ENCODE measurements around the gene TTC39A.
"Not testable (repeated sequence)": the region's sequence is repeated elsewhere in the genome, so short reads cannot be mapped to it uniquely, and the experiment has no call there.

Gene TTC39A

GRCh38 chr1:51263147-51263877, 67.0 kb downstream of the TTC39A start:
- no peak for DNase-seq

DNA sequence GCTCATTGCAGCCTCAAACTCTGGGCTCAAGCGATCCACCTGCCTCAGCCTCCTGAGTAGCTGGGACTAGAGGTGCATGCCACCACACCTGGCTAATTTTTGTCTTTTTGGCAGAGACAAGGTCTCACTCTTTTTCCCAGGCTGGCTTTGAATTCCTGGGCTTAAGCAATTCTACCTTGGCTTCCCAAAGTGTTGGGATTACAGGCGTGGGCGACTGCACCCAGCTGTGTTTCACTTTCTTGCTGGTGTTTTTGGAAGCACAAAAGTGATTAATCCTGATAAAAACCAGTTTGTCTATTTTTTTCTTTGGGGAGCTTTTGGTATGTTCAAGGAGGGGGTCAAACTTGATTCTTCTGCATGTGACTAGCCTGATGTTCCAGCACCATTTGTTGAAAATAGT, 75.0 kb downstream of the TTC39A start:
- DNase-seq: no peak

- DNase-seq: no peak
Measured at GRCh38 chr1:51253691-51254090, 76.7 kb downstream of the TTC39A start.

DNA sequence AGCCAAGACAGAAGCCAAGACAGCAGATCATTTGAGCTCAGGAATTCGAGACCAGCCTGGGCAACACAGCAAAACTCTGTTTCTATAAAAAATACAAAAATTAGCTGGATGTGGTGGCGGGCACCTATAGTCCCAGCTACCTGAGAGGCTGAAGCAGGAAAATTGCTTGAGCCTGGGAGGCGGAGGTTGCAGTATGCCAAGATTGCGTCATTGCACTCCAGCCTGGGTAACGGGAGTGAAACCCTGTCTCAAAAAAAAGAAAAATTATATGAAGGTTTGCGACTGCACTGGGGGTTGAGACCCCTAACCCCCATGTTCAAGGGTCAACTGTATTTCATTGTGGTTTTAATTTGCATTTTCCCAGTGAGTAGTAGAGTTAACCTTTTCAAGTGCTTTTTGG, 78.0 kb downstream of the TTC39A start:
- DNase-seq: no peak

- not testable (repeated sequence) for DNase-seq
Measured at GRCh38 chr1:51251165-51251564, 79.2 kb downstream of the TTC39A start.

GRCh38 chr1:51250729-51251128, 79.6 kb downstream of the TTC39A start:
- DNase-seq: not testable (repeated sequence)

GRCh38 chr1:51249445-51249844, 80.9 kb downstream of the TTC39A start:
- DNase-seq: no peak

GRCh38 chr1:51247499-51247898, 82.9 kb downstream of the TTC39A start:
- DNase-seq: no peak

GRCh38 chr1:51247022-51247421, 83.3 kb downstream of the TTC39A start:
- DNase-seq: no peak

GRCh38 chr1:51242546-51242945, 87.8 kb downstream of the TTC39A start:
- no peak for DNase-seq

- no peak for DNase-seq
Measured at GRCh38 chr1:51241119-51241518, 89.2 kb downstream of the TTC39A start.

DNA sequence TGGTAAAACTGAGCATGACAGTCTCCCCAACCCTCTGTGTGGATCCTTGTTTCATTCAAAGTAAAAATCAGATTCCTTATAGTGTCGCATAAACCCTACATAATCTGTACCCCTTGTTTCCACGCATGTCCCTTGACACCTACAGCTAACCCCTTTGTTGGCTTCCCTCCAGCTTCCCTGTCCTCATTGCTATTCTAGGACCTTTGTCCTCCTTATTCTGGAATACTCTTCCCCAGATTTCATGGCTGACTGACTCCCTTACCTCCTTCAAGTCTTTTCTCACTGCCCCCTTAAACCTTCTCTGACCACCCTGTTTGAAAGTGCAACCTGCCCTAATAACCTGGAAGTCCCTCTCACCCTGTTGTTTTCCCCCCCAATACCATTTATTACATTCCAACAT, 90.3 kb downstream of the TTC39A start:
- no peak for DNase-seq

DNA sequence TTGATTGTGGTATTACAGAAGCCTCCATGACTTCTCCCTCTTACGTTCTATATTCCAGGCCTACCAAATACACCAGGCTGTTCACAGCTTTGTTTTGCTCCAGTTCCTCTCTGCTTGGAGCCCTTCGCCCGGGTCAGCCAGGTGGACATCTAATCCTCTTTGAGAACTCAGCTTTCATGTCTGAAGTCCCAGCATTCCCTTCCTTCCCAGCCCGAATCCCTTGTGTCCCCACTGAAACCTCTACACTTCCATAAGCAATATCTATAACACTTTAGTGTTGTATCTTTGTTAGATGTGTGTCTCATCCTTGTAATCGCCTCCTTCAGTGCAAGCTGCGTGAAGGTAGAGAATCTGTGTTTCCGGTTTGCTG, 92.3 kb downstream of the TTC39A start:
- DNase-seq: no peak

DNA sequence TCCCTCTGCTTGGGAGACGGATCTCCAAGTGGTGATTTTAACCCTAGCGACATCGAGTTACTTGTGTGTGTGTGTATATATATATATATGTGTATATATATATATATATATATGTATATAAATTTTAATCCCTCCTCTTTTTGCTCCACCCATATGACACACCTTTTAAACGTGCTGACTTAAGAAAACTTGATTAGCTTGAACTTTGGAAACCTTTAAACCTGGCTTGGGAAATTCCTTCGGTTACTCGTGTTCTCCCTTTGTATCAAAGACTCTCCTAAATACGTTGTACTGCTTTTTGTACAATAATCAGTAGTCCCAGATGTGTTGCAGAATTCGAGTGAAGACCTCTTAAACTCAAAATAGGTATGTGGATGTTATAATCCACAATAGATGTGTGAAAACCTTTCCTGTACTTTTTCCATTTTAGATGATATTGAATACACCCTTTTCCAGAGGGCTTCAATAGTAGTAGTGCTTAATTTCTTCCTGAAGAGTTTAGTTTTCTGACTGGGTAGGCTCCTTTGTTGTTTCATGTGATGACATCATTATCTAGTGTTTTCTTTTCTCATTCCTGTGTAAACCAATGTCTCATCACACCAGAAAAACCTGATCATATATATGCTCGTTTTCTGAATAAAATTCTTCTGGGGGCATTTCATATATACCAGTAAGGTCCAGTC, 92.9 kb downstream of the TTC39A start:
- no peak for DNase-seq

All from GF-D8 (cell line).